H9 (cell line): ENCODE data around the gene TTC32. TPM values are rescaled to one million over a fixed set of nuclear protein-coding genes. Genes with fewer than 3 reads are reported as not detected.

Source experiments
- DNase-seq: peaks from one replicate; pipeline ENCODE4 v3.0.0-alpha.2; 2017
- H2AFZ ChIP-seq: one replicate; pipeline ENCODE4 v1.6.1; 2013; ENCODE audit warnings: mild to moderate bottlenecking, low read length, control low read depth, moderate library complexity
- H2AK5ac ChIP-seq: 2 replicates; pipeline ENCODE4 v1.6.1; 2013; ENCODE audit warnings: low read length, control low read depth, mixed read lengths; ENCODE audit not compliant: insufficient read length
- H2BK120ac ChIP-seq: one replicate; pipeline ENCODE4 v1.6.1; 2013; ENCODE audit warnings: low read depth, mild to moderate bottlenecking, low read length, control low read depth, inconsistent platforms; ENCODE audit not compliant: poor library complexity, severe bottlenecking
- H2BK12ac ChIP-seq: 2 replicates; pipeline ENCODE4 v1.6.1; 2013; ENCODE audit warnings: low read length, control low read depth, mixed read lengths, low read depth; ENCODE audit not compliant: insufficient read length
- H2BK15ac ChIP-seq: 2 replicates; pipeline ENCODE4 v1.6.1; 2013; ENCODE audit warnings: low read depth, low read length, control low read depth
- H2BK20ac ChIP-seq: one replicate; pipeline ENCODE4 v1.6.1; 2013; ENCODE audit warnings: low read depth, mild to moderate bottlenecking, low read length, control low read depth, inconsistent platforms; ENCODE audit not compliant: poor library complexity, severe bottlenecking
- H2BK5ac ChIP-seq: 2 replicates; pipeline ENCODE4 v1.6.1; 2013; ENCODE audit warnings: low read length, control low read depth, mixed read lengths; ENCODE audit not compliant: insufficient read length
- H3K14ac ChIP-seq: 2 replicates; pipeline ENCODE4 v1.6.1; 2013; ENCODE audit warnings: low read length, control low read depth; ENCODE audit not compliant: insufficient read depth
- H3K18ac ChIP-seq: 2 replicates; pipeline ENCODE4 v1.6.1; 2013; ENCODE audit warnings: low read depth, mild to moderate bottlenecking, mixed read lengths, low read length, control low read depth; ENCODE audit not compliant: insufficient read length
- H3K23ac ChIP-seq: 2 replicates; pipeline ENCODE4 v1.6.1; 2013; ENCODE audit warnings: low read length, control low read depth, mixed read lengths, low read depth; ENCODE audit not compliant: insufficient read length
- H3K23me2 ChIP-seq: 2 replicates; pipeline ENCODE4 v1.6.1; 2013; ENCODE audit warnings: low read depth, mild to moderate bottlenecking, mixed read lengths, low read length, control low read depth; ENCODE audit not compliant: insufficient read length, poor library complexity, severe bottlenecking
- H3K27ac ChIP-seq: 2 replicates; pipeline ENCODE4 v1.5.1; 2013; ENCODE audit warnings: low read length, control low read depth, mixed read lengths, low read depth; ENCODE audit not compliant: insufficient read length
- H3K27me3 ChIP-seq: 2 replicates; pipeline ENCODE4 v1.6.1; 2013; ENCODE audit warnings: low read length, control low read depth, inconsistent platforms; ENCODE audit not compliant: insufficient read depth
- H3K4ac ChIP-seq: 2 replicates; pipeline ENCODE4 v1.6.1; 2013; ENCODE audit warnings: low read depth, mild to moderate bottlenecking, control low read depth, inconsistent platforms, low read length, moderate library complexity
- H3K4me1 ChIP-seq: 2 replicates; pipeline ENCODE4 v1.6.1; 2013; ENCODE audit warnings: low read length, control low read depth, inconsistent platforms; ENCODE audit not compliant: insufficient read depth
- H3K4me2 ChIP-seq: 2 replicates; pipeline ENCODE4 v1.6.1; 2013; ENCODE audit warnings: low read length, control low read depth, mixed read lengths; ENCODE audit not compliant: insufficient read length, insufficient read depth
- H3K56ac ChIP-seq: 2 replicates; pipeline ENCODE4 v1.6.1; 2013; ENCODE audit warnings: low read depth, mild to moderate bottlenecking, mixed read lengths, low read length, control low read depth; ENCODE audit not compliant: insufficient read length
- H3K79me1 ChIP-seq: 2 replicates; pipeline ENCODE4 v1.6.1; 2013; ENCODE audit warnings: low read depth, mild to moderate bottlenecking, moderate library complexity, low read length, control low read depth, inconsistent platforms; ENCODE audit not compliant: insufficient read depth, poor library complexity, severe bottlenecking
- H3K79me2 ChIP-seq: 2 replicates; pipeline ENCODE4 v1.6.1; 2013; ENCODE audit warnings: low read length, control low read depth, inconsistent platforms; ENCODE audit not compliant: insufficient read depth
- H3K9ac ChIP-seq: 2 replicates; pipeline ENCODE4 v1.6.1; 2013; ENCODE audit warnings: low read length, control low read depth, mixed read lengths; ENCODE audit not compliant: insufficient read length; ENCODE audit errors: extremely low read depth
- H3K9me3 ChIP-seq: one replicate; pipeline ENCODE4 v1.6.1; 2013; ENCODE audit warnings: low read depth, low read length, inconsistent platforms; ENCODE audit not compliant: control insufficient read depth
- H3T11ph ChIP-seq: one replicate; pipeline ENCODE4 v1.6.1; 2013; ENCODE audit warnings: mild to moderate bottlenecking, low read length, control low read depth, inconsistent platforms
- H4K20me1 ChIP-seq: one replicate; pipeline ENCODE4 v1.6.1; 2013; ENCODE audit not compliant: control insufficient read depth, insufficient read length, insufficient read depth
- H4K5ac ChIP-seq: 2 replicates; pipeline ENCODE4 v1.6.1; 2013; ENCODE audit warnings: low read depth, mild to moderate bottlenecking, mixed read lengths, low read length, control low read depth; ENCODE audit not compliant: insufficient read length
- H4K8ac ChIP-seq: replicated peaks from 2 replicates; pipeline ENCODE4 v1.6.1; 2013; ENCODE audit warnings: low read length, control low read depth, mixed read lengths, low read depth; ENCODE audit not compliant: insufficient read length
- H4K91ac ChIP-seq: 2 replicates; pipeline ENCODE4 v1.6.1; 2013; ENCODE audit warnings: low read depth, mild to moderate bottlenecking, moderate library complexity, mixed read lengths, low read length, control low read depth; ENCODE audit not compliant: insufficient read length
- H3K27ac Mint-ChIP-seq, 3 experiments: 2 replicates in 2 of 3; 3 replicates in 1 of 3; pipeline ENCODE4 v1.8.0; 2020 to 2021; ENCODE audit warnings: mixed read lengths in 3 of 3, mild to moderate bottlenecking in 1 of 3, moderate library complexity in 1 of 3
- H3K27me3 Mint-ChIP-seq: 2 replicates; pipeline ENCODE4 v1.8.0; 2021; ENCODE audit warnings: low read depth, mild to moderate bottlenecking, moderate library complexity, mixed read lengths
- H3K36me3 Mint-ChIP-seq, 3 experiments: 2 replicates in 2 of 3; 3 replicates in 1 of 3; pipeline ENCODE4 v1.8.0; 2020 to 2021; ENCODE audit warnings: low read depth in 3 of 3, mixed read lengths in 3 of 3; ENCODE audit not compliant: insufficient read depth in 1 of 3
- H3K4me1 Mint-ChIP-seq, 2 experiments: 2 replicates each; pipeline ENCODE4 v1.8.0; 2020; ENCODE audit warnings: mixed read lengths in 2 of 2
- H3K4me3 Mint-ChIP-seq, 2 experiments: 2 replicates in 1 of 2; 3 replicates in 1 of 2; pipeline ENCODE4 v1.8.0; 2020 to 2021; ENCODE audit warnings: mild to moderate bottlenecking in 2 of 2, mixed read lengths in 2 of 2, moderate library complexity in 1 of 2
- H3K9me3 Mint-ChIP-seq, 2 experiments: 2 replicates in 1 of 2; 3 replicates in 1 of 2; pipeline ENCODE4 v1.8.0; 2020; ENCODE audit warnings: mild to moderate bottlenecking in 2 of 2, mixed read lengths in 2 of 2, moderate library complexity in 1 of 2
- CTCF ChIP-seq: fragments of 200-600 bp; sonication (generic); conservative IDR thresholded peaks from 3 replicates; pipeline ENCODE4 v1.8.0; 2021; ENCODE audit warnings: antibody characterized with exemption, mild to moderate bottlenecking
- WGBS: extraction: QIAGEN DNeasy Blood & Tissue Kit; methylation state at CpG from one replicate; pipeline ENCODE4 v1.1.7; 2013; ENCODE audit warnings: missing lambda C conversion rate, low lambda C conversion rate, mixed read lengths; ENCODE audit not compliant: insufficient read length; ENCODE audit errors: extremely low coverage; 5-methylcytosine and 5-hydroxymethylcytosine counted together
- total RNA-seq: library from RNA; stranded (reverse); gene quantifications from 2 replicates; pipeline ENCODE4 v1.2.1, GENCODE V29; 2021

Gene TTC32
- total RNA-seq, 1 experiment from 2014 or later = 8.9 TPM

DNA sequence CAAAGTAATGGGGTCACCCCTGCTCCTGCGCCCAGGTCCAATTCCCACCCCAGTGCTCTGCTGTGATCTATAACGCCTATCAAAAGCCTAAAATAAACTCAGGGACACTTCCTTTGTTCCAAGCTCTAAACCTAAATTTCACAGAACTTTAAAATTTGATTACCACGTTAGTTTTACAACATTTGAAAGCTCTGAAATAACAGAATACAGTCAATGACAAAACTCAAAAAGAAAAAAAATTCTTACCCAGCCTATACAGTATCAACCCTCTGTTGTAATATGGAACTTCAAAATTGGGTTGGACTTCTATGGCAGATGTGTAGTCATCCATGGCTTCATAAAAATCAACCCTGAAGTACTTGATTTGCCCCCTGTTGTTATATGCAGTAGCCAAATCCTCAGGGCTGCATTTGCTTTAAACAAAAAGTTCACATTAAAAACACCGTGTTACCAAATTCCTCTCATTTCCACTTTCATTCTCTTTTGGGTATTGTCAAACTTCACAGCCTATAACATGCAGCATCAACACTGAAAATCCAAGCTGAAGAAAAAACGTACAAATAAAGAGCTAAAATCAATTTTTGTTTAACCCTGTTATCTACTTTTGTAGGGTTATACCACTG lies 4.0 kb downstream of the TTC32 start:
- Histone ChIP-seq H3K9me3 (no peaks in the 10 kb centered on the region), H2BK15ac (no peak overlapping the region), H2BK5ac (no peak overlapping the region), H3K9ac (no peak overlapping the region), H3K4ac (no peak overlapping the region), H3K4me1 (no peaks in the 10 kb centered on the region), H2BK20ac (no peak overlapping the region), H3K14ac (no peak overlapping the region), H3K23me2 (peaks cover 2% of the 10 kb centered on the region), H3K27ac (no peak overlapping the region), H3T11ph (no peak overlapping the region), H3K27me3 (no peaks in the 10 kb centered on the region), H3K4me2 (no peak overlapping the region), H2AFZ (no peak overlapping the region), H3K23ac (no peak overlapping the region), H4K91ac (no peak overlapping the region), H3K79me2 (peaks cover 5% of the 10 kb centered on the region; the same call in 1 of the 2 replicates), H4K5ac (no peak overlapping the region), H4K8ac (no peak overlapping the region), H4K20me1 (no peaks in the 10 kb centered on the region), H2AK5ac (no peak overlapping the region), H3K56ac (no peak overlapping the region), H3K18ac (no peak overlapping the region), H3K79me1 (peaks cover 6% of the 10 kb centered on the region), H2BK120ac (no peak overlapping the region), H2BK12ac (no peak overlapping the region)
- peaks cover 14 to 15% of the 10 kb centered on the region in 2 experiments for H3K4me1 Mint-ChIP-seq
- H3K9me3 Mint-ChIP-seq = no peaks in the 10 kb centered on the region
- no peaks in the 10 kb centered on the region for H3K27me3 Mint-ChIP-seq
- H3K4me3 Mint-ChIP-seq = no peak overlapping the region
- TF ChIP-seq CTCF = no peak
- no peaks in the 10 kb centered on the region; a peak in 1 of 7 replicates for H3K36me3 Mint-ChIP-seq
- H3K27ac Mint-ChIP-seq = no peak overlapping the region
- DNase-seq = no peak
- WGBS = no CpG with 5 or more reads among the region's 5 CpGs
